Measurements from ENCODE around the gene SPINK2.

DNA sequence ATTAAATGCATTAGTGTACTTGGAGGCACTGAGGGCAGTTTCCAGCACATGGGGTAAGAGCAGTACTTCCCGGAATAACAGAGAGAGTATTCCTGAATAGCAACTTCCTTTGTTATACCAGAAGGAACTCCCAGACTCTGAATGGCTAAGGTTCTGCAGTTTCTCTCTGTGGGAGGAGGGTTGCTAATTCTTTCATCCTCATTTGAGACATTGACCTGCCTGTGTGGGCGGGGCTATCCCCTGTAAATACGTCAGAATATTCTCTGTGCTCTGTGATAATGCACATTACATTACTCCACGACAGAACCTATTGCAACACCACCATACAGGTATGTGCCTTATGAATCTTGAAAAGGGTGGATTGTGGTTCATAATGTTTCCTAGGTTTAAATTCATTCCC is 52.7 kb downstream of the SPINK2 start:
- TF ChIP-seq, protein P1, sequence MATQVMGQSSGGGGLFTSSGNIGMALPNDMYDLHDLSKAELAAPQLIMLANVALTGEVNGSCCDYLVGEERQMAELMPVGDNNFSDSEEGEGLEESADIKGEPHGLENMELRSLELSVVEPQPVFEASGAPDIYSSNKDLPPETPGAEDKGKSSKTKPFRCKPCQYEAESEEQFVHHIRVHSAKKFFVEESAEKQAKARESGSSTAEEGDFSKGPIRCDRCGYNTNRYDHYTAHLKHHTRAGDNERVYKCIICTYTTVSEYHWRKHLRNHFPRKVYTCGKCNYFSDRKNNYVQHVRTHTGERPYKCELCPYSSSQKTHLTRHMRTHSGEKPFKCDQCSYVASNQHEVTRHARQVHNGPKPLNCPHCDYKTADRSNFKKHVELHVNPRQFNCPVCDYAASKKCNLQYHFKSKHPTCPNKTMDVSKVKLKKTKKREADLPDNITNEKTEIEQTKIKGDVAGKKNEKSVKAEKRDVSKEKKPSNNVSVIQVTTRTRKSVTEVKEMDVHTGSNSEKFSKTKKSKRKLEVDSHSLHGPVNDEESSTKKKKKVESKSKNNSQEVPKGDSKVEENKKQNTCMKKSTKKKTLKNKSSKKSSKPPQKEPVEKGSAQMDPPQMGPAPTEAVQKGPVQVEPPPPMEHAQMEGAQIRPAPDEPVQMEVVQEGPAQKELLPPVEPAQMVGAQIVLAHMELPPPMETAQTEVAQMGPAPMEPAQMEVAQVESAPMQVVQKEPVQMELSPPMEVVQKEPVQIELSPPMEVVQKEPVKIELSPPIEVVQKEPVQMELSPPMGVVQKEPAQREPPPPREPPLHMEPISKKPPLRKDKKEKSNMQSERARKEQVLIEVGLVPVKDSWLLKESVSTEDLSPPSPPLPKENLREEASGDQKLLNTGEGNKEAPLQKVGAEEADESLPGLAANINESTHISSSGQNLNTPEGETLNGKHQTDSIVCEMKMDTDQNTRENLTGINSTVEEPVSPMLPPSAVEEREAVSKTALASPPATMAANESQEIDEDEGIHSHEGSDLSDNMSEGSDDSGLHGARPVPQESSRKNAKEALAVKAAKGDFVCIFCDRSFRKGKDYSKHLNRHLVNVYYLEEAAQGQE (IDR thresholded peaks at IDR 0.05; ENCODE audit: low read depth, low read length), result no peak
- TF ChIP-seq ELF1 (IDR thresholded peaks at IDR 0.05) (no peak), CTCF (IDR thresholded peaks at IDR 0.05) (no peak), EP300 (IDR thresholded peaks at IDR 0.05; ENCODE audit: borderline replicate concordance in 1 of 2, low read depth in 1 of 2, low read length in 1 of 2) (no peak), NFIC (IDR thresholded peaks at IDR 0.05; ENCODE audit: borderline replicate concordance) (no peak), FOXM1 (IDR thresholded peaks at IDR 0.05; ENCODE audit: low read depth) (no peak)
